ENCODE results near the gene EPRS1. TPM values are rescaled to one million over a fixed set of nuclear protein-coding genes. Genes with fewer than 3 reads are reported as not detected.
"Not testable (repeated sequence)": the region's sequence is repeated elsewhere in the genome, so short reads cannot be mapped to it uniquely, and the experiment has no call there.

EPRS1 gene
- total RNA-seq, 1 experiment from 2014 or later, result 364 TPM

GRCh38 chr1:220040028-220040596 is 6.2 kb downstream of the EPRS1 start:
- no peak for DNase-seq (ENCODE audit: extremely low read depth, low read depth)

- no peak for DNase-seq (ENCODE audit: extremely low read depth, low read depth)
These were observed 7.7 kb downstream of the EPRS1 start for GRCh38 chr1:220038640-220039039.

- DNase-seq (ENCODE audit: extremely low read depth, low read depth), result not testable (repeated sequence)
These were observed 8.5 kb downstream of the EPRS1 start for GRCh38 chr1:220037810-220038209.

DNA sequence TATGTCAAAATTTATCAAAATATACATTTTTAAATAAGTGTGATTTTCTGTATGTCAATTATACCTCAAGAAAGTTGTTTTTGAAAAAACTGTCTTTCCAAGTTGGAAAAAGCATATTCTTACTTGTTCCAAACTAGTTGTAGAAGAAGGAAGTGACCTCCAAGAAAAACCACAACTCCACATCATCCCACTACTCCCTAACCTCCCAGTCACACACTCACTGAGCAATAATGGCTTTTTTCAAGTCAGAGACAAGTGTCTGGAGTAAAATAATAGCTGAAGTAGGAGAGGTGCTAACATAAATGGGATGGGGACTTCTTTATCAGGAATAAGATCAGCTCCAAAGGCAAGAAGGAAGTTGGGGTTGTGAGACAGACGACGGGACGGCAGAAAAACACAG is 13.4 kb downstream of the EPRS1 start:
- DNase-seq (ENCODE audit: extremely low read depth, low read depth), result no peak

DNA sequence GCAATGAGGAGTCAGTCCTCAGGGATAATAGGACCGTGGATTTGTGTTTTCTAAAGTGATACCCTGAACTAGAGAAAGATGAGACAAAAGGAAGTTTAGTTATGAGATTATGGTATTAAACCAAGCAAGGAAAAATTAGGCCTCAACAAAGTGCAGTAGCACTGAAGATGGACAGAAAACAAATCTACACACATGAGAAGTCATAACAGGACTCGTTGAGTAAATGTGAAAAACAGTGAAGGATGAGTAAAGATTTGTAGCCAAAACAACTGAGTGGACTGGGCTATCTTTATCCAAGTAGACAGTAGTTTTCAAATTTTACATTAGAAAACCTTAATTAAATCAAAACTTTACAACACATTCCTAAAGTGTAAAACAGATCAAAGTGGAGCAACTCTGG is 15.0 kb downstream of the EPRS1 start:
- no peak for DNase-seq (ENCODE audit: extremely low read depth, low read depth)

- DNase-seq (ENCODE audit: extremely low read depth, low read depth), result no peak
These were observed 17.9 kb downstream of the EPRS1 start for GRCh38 chr1:220028346-220028895.

DNA sequence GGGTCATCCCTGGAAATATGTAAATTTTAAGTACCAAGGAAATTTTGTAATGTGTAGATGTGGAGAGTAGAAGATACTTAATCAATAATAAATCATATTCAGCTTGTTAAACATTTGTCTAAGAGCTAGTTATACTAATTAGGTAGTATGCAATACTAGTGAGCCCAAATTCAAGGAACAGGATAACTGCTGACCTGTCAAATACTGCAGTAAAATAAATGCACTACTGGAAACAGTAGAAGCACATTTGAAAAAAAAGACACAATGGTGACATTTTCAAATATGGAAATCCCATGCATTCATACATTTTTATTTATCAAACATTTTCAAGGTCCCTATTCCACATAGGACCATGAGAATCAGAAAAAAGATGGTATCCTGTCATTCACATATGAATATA is 27.2 kb downstream of the EPRS1 start:
- no peak for DNase-seq (ENCODE audit: extremely low read depth, low read depth)

DNA sequence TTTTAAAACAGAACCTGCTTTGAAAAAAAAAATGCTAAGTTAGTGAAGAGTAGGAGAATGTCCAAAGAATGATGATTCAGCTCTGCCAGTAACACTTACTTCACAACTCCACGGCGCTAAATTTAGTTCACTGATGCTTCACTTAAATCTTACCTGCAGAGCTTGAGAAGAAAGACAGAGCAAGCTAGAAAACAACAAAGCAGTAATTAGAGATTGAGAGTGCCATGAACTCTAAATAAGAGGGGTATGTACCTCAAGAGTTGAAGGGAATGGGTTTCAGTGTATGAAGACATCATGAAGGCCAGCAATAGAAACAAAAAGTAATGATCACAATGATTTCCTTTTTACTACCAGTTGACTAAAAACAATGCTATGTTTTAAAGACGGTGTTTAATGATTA is 32.8 kb downstream of the EPRS1 start:
- no peak for DNase-seq (ENCODE audit: extremely low read depth, low read depth)

GRCh38 chr1:220012259-220012658 is 34.0 kb downstream of the EPRS1 start:
- no peak for DNase-seq (ENCODE audit: extremely low read depth, low read depth)

GRCh38 chr1:220011620-220012019 is 34.7 kb downstream of the EPRS1 start:
- peak; percentile 8 for DNase-seq (ENCODE audit: extremely low read depth, low read depth)

DNA sequence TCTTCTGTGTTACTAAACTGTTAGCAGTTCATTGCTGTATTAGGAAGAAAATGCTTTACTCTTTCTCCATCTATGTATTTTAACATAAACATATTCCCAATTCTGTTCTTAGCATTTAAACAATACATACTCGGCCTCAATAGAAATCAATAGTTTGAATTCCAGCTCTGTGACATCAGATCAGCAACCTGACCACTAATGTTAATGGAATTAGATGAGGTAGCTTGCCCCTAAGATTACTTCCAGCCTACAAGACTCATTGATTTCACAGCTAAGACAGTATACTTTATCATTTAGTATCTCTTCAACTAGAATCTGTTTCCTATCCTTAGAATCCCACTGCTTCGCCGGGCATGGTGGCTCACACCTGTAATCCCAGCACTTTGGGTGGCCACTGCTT is 38.9 kb downstream of the EPRS1 start:
- DNase-seq (ENCODE audit: extremely low read depth, low read depth), result no peak

- DNase-seq (ENCODE audit: extremely low read depth, low read depth), result no peak
These were observed 40.8 kb downstream of the EPRS1 start for GRCh38 chr1:220005489-220005888.

DNA sequence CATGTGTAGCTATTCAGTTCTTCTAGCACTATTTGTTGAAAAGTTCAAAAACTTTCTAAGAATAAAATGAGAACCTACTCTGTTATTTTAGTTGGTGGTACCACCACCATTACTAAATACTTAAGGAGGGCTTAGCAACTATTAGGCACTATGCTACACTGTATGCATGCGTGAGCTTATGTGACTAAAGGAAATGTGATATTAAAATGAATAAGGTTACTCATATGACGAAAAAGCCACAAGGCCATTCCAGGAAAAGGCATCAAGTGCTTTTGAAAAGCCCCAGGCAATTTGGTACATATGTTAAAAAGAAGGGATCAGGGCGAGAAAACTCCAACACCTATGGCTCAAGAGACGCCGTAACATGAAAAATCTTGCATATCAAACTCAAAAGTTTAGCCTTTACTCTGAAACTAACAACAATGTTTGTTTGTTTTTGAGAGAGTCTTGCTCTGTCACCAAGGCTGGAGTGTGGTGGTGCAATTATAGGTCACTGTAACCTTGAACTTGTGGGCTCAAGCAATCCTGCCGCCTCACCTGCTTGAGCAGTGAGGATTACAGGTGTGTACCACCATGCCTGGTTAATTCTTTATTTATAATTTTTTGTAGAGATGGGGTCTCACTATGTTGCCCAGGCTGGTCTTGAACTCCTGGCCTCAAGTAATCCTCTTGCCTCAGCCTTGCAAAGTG is 42.5 kb downstream of the EPRS1 start:
- DNase-seq (ENCODE audit: extremely low read depth, low read depth), result no peak

DNA sequence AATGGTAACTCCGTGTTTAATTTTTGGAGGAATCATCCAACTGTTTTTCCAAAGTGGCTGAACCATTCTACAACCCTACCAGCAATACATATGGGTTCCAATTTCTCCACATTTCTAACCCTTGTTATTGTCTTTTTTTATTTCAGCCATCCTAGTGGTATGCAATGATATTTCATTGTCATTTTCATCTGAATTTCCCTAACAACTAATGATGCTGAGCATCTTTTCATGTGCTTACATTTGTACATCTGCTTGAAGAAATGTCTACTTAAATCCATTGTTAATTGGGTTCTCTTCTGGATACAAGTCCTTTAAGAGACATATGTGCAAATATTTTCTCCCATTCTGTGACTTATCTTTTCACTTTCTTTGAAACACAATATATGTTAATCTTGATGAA is 43.3 kb downstream of the EPRS1 start:
- no peak for DNase-seq (ENCODE audit: extremely low read depth, low read depth)

GRCh38 chr1:220001095-220001501 is 45.2 kb downstream of the EPRS1 start:
- DNase-seq (ENCODE audit: extremely low read depth, low read depth), result no peak

GRCh38 chr1:219999821-220000220 is 46.5 kb downstream of the EPRS1 start:
- DNase-seq (ENCODE audit: extremely low read depth, low read depth), result no peak

Other genes starting within 250 kb of the EPRS1 start
- gene SLC30A10, start 117.9 kb downstream of the EPRS1 start, total RNA-seq (2014; rRNA removed; shearing (Covaris generic)), result not detected in 2 replicates
- gene BPNT1, start 43.3 kb upstream of the EPRS1 start, total RNA-seq (2014; rRNA removed; shearing (Covaris generic)), result 45.5 and 48.8 TPM in 2 replicates
- 228 and 257 TPM in 2 replicates for gene IARS2, start 47.6 kb upstream of the EPRS1 start, total RNA-seq (2014; rRNA removed; shearing (Covaris generic))
- gene RAB3GAP2, start 225.9 kb upstream of the EPRS1 start, total RNA-seq (2014; rRNA removed; shearing (Covaris generic)), result 37.2 and 43.4 TPM in 2 replicates

All from NCI-H460 (cell line).